Activated CD8-positive, alpha-beta T cell treated with anti-CD3 and anti-CD28 coated beads for 36 hours (primary cell): ENCODE measurements around the gene FABP7. TPM values are rescaled to one million over a fixed set of nuclear protein-coding genes. Genes with fewer than 3 reads are reported as not detected.

Experiments
- ATAC-seq: fragments of 200-7000 bp; cut with Tn5 transposase; one replicate; pipeline ENCODE4 v1.10.0; 2021; ENCODE audit warnings: mild to moderate bottlenecking, moderate library complexity
- CTCF ChIA-PET: fragments of 350-600 bp; sonication (Branson Sonifier 250); formaldehyde crosslinking; loops from one replicate; lab custom pipeline; 2021; ENCODE audit warnings: antibody characterized with exemption; lab: Charles Lee
- POLR2A ChIA-PET: fragments of 350-600 bp; sonication (Branson Sonifier 250); formaldehyde crosslinking; loops from one replicate; lab custom pipeline; 2021; ENCODE audit warnings: antibody characterized with exemption; lab: Charles Lee
- DNase-seq: peaks from one replicate; pipeline ENCODE4 v3.0.0-alpha.2; 2020
- H3K27ac Mint-ChIP-seq: one replicate; pipeline ENCODE4 v1.8.0; 2021; ENCODE audit warnings: mild to moderate bottlenecking, mixed read lengths
- H3K27me3 Mint-ChIP-seq: one replicate; pipeline ENCODE4 v1.8.0; 2021; ENCODE audit warnings: mixed read lengths
- H3K36me3 Mint-ChIP-seq: one replicate; pipeline ENCODE4 v1.8.0; 2021; ENCODE audit warnings: low read depth, mixed read lengths
- H3K4me1 Mint-ChIP-seq: one replicate; pipeline ENCODE4 v1.8.0; 2021; ENCODE audit warnings: low read depth, mixed read lengths
- H3K4me3 Mint-ChIP-seq: one replicate; pipeline ENCODE4 v1.8.0; 2021; ENCODE audit warnings: mild to moderate bottlenecking, moderate library complexity, mixed read lengths
- H3K9me3 Mint-ChIP-seq: one replicate; pipeline ENCODE4 v1.8.0; 2021; ENCODE audit warnings: mixed read lengths
- CTCF ChIP-seq: fragments of 200-600 bp; IDR thresholded peaks from one replicate; pipeline ENCODE4 v1.8.0; 2022; ENCODE audit warnings: antibody characterized with exemption, mild to moderate bottlenecking
- intact Hi-C: fragments of 100-400 bp; cut with micrococcal nuclease; formaldehyde crosslinking; loops from one replicate; pipeline ENCODE4 v1.10.0; 2022
- total RNA-seq, 2 experiments: library from RNA; stranded (reverse); gene quantifications; one replicate each; pipeline ENCODE4 v1.2.3, GENCODE V29; 2021

The FABP7 gene
- total RNA-seq, 2 experiments from 2014 or later, result not detected

GRCh38 chr6:122809001-122809400, 29.5 kb downstream of the FABP7 start:
- intact Hi-C loops, result no loop called here
- DNase-seq, result no peak
- no peak for TF ChIP-seq CTCF
- Mint-ChIP-seq H3K36me3 (no peaks in the 10 kb centered on the region), H3K27me3 (no peaks in the 10 kb centered on the region), H3K4me1 (no peaks in the 10 kb centered on the region), H3K27ac (no peak overlapping the region), H3K4me3 (no peak overlapping the region), H3K9me3 (no peaks in the 10 kb centered on the region)
- no peak for ATAC-seq
- CTCF ChIA-PET, result interaction anchor here (1.3 kb wide), 1 partner anchor 30 kb away, joined by 5 read pairs; no protein-coding TSS in a partner anchor
- POLR2A ChIA-PET, result no interaction called here

- ChIA-PET POLR2A (no interaction called here), CTCF (no interaction called here)
- Mint-ChIP-seq H3K27ac (no peak overlapping the region), H3K9me3 (no peaks in the 10 kb centered on the region), H3K4me1 (no peaks in the 10 kb centered on the region), H3K36me3 (no peaks in the 10 kb centered on the region), H3K27me3 (no peaks in the 10 kb centered on the region), H3K4me3 (no peak overlapping the region)
- intact Hi-C loops, result no loop called here
- no peak for ATAC-seq
- DNase-seq, result no peak
- no peak for TF ChIP-seq CTCF
These were observed 30.2 kb downstream of the FABP7 start for GRCh38 chr6:122809691-122810090.

- ChIA-PET CTCF (no interaction called here), POLR2A (no interaction called here)
- Mint-ChIP-seq H3K4me1 (no peaks in the 10 kb centered on the region), H3K27ac (no peak overlapping the region), H3K9me3 (no peaks in the 10 kb centered on the region), H3K36me3 (no peaks in the 10 kb centered on the region), H3K27me3 (no peaks in the 10 kb centered on the region), H3K4me3 (no peak overlapping the region)
- ATAC-seq, result no peak
- intact Hi-C loops, result no loop called here
- DNase-seq, result no peak
- TF ChIP-seq CTCF, result no peak
These were observed 30.7 kb downstream of the FABP7 start for GRCh38 chr6:122810189-122810588.

GRCh38 chr6:122817358-122817757, 37.8 kb downstream of the FABP7 start:
- POLR2A ChIA-PET, result no interaction called here
- TF ChIP-seq CTCF, result no peak

GRCh38 chr6:122817766-122818165, 38.2 kb downstream of the FABP7 start:
- no peaks in the 10 kb centered on the region for H3K9me3 Mint-ChIP-seq
- no peak overlapping the region for H3K4me3 Mint-ChIP-seq
- H3K27me3 Mint-ChIP-seq, result peaks cover 5% of the 10 kb centered on the region
- DNase-seq, result no peak
- no peaks in the 10 kb centered on the region for H3K36me3 Mint-ChIP-seq
- POLR2A ChIA-PET, result no interaction called here
- intact Hi-C loops, result no loop called here
- CTCF ChIA-PET, result no interaction called here
- no peak for TF ChIP-seq CTCF
- no peak for ATAC-seq
- no peaks in the 10 kb centered on the region for H3K4me1 Mint-ChIP-seq
- no peak overlapping the region for H3K27ac Mint-ChIP-seq

More at GRCh38 chr6:122817358-122817757, 37.8 kb downstream of the FABP7 start:
- Mint-ChIP-seq H3K4me3 (no peak overlapping the region), H3K9me3 (no peaks in the 10 kb centered on the region), H3K27me3 (peaks cover 5% of the 10 kb centered on the region), H3K4me1 (no peaks in the 10 kb centered on the region), H3K36me3 (no peaks in the 10 kb centered on the region), H3K27ac (no peak overlapping the region)
- DNase-seq, result no peak
- CTCF ChIA-PET, result no interaction called here
- intact Hi-C loops, result no loop called here
- ATAC-seq, result no peak
